Gastroesophageal sphincter (tissue), 3 donors: Measurements from ENCODE around the gene ERV3-1.

Source experiments
- CTCF ChIP-seq, 4 experiments: fragments of 200-600 bp in 2 of 4; fragments of 450-650 bp in 2 of 4; sonication (generic) in 1 of 4; IDR thresholded peaks; one replicate each; pipeline ENCODE4 v1.5.1; 2017 to 2019; ENCODE audit warnings: antibody characterized with exemption in 4 of 4, mild to moderate bottlenecking in 2 of 4, moderate library complexity in 2 of 4
- EP300 ChIP-seq: sonication (generic); formaldehyde crosslinking; IDR thresholded peaks from one replicate; pipeline ENCODE4 v1.6.1; 2017; ENCODE audit warnings: antibody characterized with exemption, mild to moderate bottlenecking
- POLR2A ChIP-seq, 2 donors: fragments of 450-650 bp; IDR thresholded peaks; one replicate each; pipeline ENCODE4 v1.6.1; 2017; ENCODE audit warnings: antibody characterized with exemption in 2 of 2, mild to moderate bottlenecking in 2 of 2, moderate library complexity in 1 of 2

- no peak for TF ChIP-seq EP300
- no peak for TF ChIP-seq CTCF (IDR thresholded peaks at IDR 0.05)
- TF ChIP-seq POLR2A (IDR thresholded peaks at IDR 0.05): no peak
These were observed 27.8 kb downstream of the ERV3-1 start for GRCh38 chr7:64978497-64979203.
